Loucy (cell line): ENCODE measurements around the gene INPP5F.

ENCODE experiments used
- H2AFZ ChIP-seq: fragments of 200-600 bp; sonication (generic); 2 replicates; pipeline ENCODE4 v1.6.0; 2016; ENCODE audit warnings: antibody characterized with exemption, mild to moderate bottlenecking, low read length, moderate library complexity
- H3F3A ChIP-seq: fragments of 200-600 bp; 2 replicates; pipeline ENCODE4 v1.6.0; 2016; ENCODE audit warnings: antibody characterized with exemption, low read depth, mild to moderate bottlenecking
- H3K27me3 ChIP-seq: fragments of 200-600 bp; sonication (generic); 2 replicates; pipeline ENCODE4 v1.6.1; 2014; ENCODE audit warnings: low read length, mild to moderate bottlenecking; ENCODE audit not compliant: insufficient read depth, poor library complexity, severe bottlenecking
- H3K36me3 ChIP-seq: fragments of 200-600 bp; sonication (generic); 2 replicates; pipeline ENCODE4 v1.6.1; 2016; ENCODE audit warnings: low read length; ENCODE audit not compliant: insufficient read depth
- H3K4me1 ChIP-seq: fragments of 200-600 bp; sonication (generic); 2 replicates; pipeline ENCODE4 v1.5.1; 2014; ENCODE audit warnings: low read length, mild to moderate bottlenecking; ENCODE audit not compliant: insufficient read depth, poor library complexity, severe bottlenecking
- H3K4me2 ChIP-seq: fragments of 200-600 bp; sonication (generic); 2 replicates; pipeline ENCODE4 v1.6.0; 2014; ENCODE audit warnings: antibody characterized with exemption, low read length, low read depth, mild to moderate bottlenecking; ENCODE audit not compliant: poor library complexity, severe bottlenecking
- H3K4me3 ChIP-seq: fragments of 200-600 bp; sonication (generic); 2 replicates; pipeline ENCODE4 v1.5.1; 2014; ENCODE audit warnings: low read length, mild to moderate bottlenecking, mixed read lengths; ENCODE audit not compliant: poor library complexity, severe bottlenecking
- H3K79me2 ChIP-seq: fragments of 200-600 bp; sonication (generic); 2 replicates; pipeline ENCODE4 v1.6.1; 2014; ENCODE audit warnings: low read length; ENCODE audit not compliant: insufficient read depth
- H3K9ac ChIP-seq: fragments of 200-600 bp; sonication (generic); 2 replicates; pipeline ENCODE4 v1.6.0; 2014; ENCODE audit warnings: mild to moderate bottlenecking, low read depth, low read length, moderate library complexity; ENCODE audit not compliant: poor library complexity, severe bottlenecking
- H3K9me2 ChIP-seq: fragments of 200-600 bp; sonication (generic); replicated peaks from 2 replicates; pipeline ENCODE4 v1.6.1; 2016; ENCODE audit warnings: low read depth, low read length, mixed read lengths
- H3K9me3 ChIP-seq: fragments of 200-600 bp; sonication (generic); 2 replicates; pipeline ENCODE4 v1.6.1; 2014; ENCODE audit warnings: mild to moderate bottlenecking, antibody characterized with exemption, low read length, low read depth; ENCODE audit not compliant: insufficient read depth
- H4K20me1 ChIP-seq: fragments of 200-600 bp; sonication (generic); 2 replicates; pipeline ENCODE4 v1.6.0; 2014; ENCODE audit warnings: antibody characterized with exemption, low read length, mild to moderate bottlenecking; ENCODE audit not compliant: insufficient read depth, poor library complexity, severe bottlenecking
- CTCF ChIP-seq: fragments of 200-600 bp; sonication (generic); conservative IDR thresholded peaks from 2 replicates; pipeline ENCODE4 v1.5.1; 2014; ENCODE audit warnings: mild to moderate bottlenecking, antibody characterized with exemption, low read length
- EZH2phosphoT487 ChIP-seq: fragments of 200-600 bp; IDR thresholded peaks from 2 replicates; pipeline ENCODE4 v1.6.1; 2018; ENCODE audit warnings: antibody characterized with exemption, mild to moderate bottlenecking, moderate library complexity, borderline replicate concordance

INPP5F gene

GRCh38 chr10:119723161-119723560 lies 2.7 kb upstream of the INPP5F start:
- H3K36me3 ChIP-seq = no peaks in the 10 kb centered on the region
- no peak overlapping the region for H3K9ac ChIP-seq
- peak overlapping the region; percentile 90 for H3K4me2 ChIP-seq
- no peaks in the 10 kb centered on the region for H3K27me3 ChIP-seq
- H3K4me3 ChIP-seq = peak overlapping the region; percentile 29
- H3K4me1 ChIP-seq = peaks cover 38% of the 10 kb centered on the region
- TF ChIP-seq EZH2phosphoT487 (no peak), CTCF (no peak)
- no peaks in the 10 kb centered on the region for H3K9me2 ChIP-seq
- peaks cover 21% of the 10 kb centered on the region for H3K79me2 ChIP-seq
- peaks cover 4% of the 10 kb centered on the region; the same call in 1 of the 2 replicates for H3F3A ChIP-seq
- H2AFZ ChIP-seq = no peak overlapping the region
- H3K9me3 ChIP-seq = no peaks in the 10 kb centered on the region
- peaks cover 12% of the 10 kb centered on the region for H4K20me1 ChIP-seq

GRCh38 chr10:119723624-119724023 lies 2.2 kb upstream of the INPP5F start:
- H3K4me2 ChIP-seq = peak overlapping the region; percentile 90
- H3K79me2 ChIP-seq = peaks cover 24% of the 10 kb centered on the region
- H4K20me1 ChIP-seq = peaks cover 12% of the 10 kb centered on the region
- no peak overlapping the region for H3K9ac ChIP-seq
- H2AFZ ChIP-seq = no peak overlapping the region
- TF ChIP-seq CTCF (no peak), EZH2phosphoT487 (no peak)
- peaks cover 42% of the 10 kb centered on the region for H3K4me1 ChIP-seq
- no peaks in the 10 kb centered on the region for H3K9me2 ChIP-seq
- peak overlapping the region; percentile 29 for H3K4me3 ChIP-seq
- H3K9me3 ChIP-seq = no peaks in the 10 kb centered on the region
- peaks cover 4% of the 10 kb centered on the region; the same call in 1 of the 2 replicates for H3F3A ChIP-seq
- no peaks in the 10 kb centered on the region for H3K36me3 ChIP-seq
- H3K27me3 ChIP-seq = no peaks in the 10 kb centered on the region

- Histone ChIP-seq H3K4me1 (peaks cover 46% of the 10 kb centered on the region), H3K4me3 (peak overlapping the region; percentile 89), H2AFZ (peak overlapping the region; percentile 78), H3K9me2 (no peaks in the 10 kb centered on the region), H3K36me3 (no peaks in the 10 kb centered on the region), H4K20me1 (peaks cover 12% of the 10 kb centered on the region), H3F3A (peaks cover 4% of the 10 kb centered on the region; the same call in 1 of the 2 replicates), H3K9me3 (no peaks in the 10 kb centered on the region), H3K9ac (peak overlapping the region; percentile 84), H3K4me2 (peak overlapping the region; percentile 90), H3K79me2 (peaks cover 36% of the 10 kb centered on the region), H3K27me3 (no peaks in the 10 kb centered on the region)
- TF ChIP-seq EZH2phosphoT487 = no peak
- TF ChIP-seq CTCF = no peak
These were observed 995 bp upstream of the INPP5F start for GRCh38 chr10:119724593-119725516.
